Subcutaneous abdominal adipose tissue (tissue), 5 donors: ENCODE data around the gene RGS3.

Experiments
- H3K27ac ChIP-seq: one replicate; pipeline ENCODE4 v1.7.0; 2013; ENCODE audit warnings: low read depth, mild to moderate bottlenecking, inconsistent platforms, low read length, moderate library complexity
- H3K27me3 ChIP-seq, 5 donors: one replicate each; pipeline ENCODE4 v1.7.0; 2013; ENCODE audit warnings: low read length in 5 of 5, inconsistent platforms in 1 of 5; ENCODE audit not compliant: control insufficient read depth in 5 of 5, insufficient read depth in 4 of 5
- H3K36me3 ChIP-seq, 5 donors: one replicate each; pipeline ENCODE4 v1.7.0; 2013; ENCODE audit warnings: low read length in 5 of 5; ENCODE audit not compliant: control insufficient read depth in 5 of 5, insufficient read depth in 5 of 5
- H3K4me1 ChIP-seq, 5 donors: one replicate each; pipeline ENCODE4 v1.7.0; 2013; ENCODE audit warnings: low read length in 5 of 5, mild to moderate bottlenecking in 3 of 5, moderate library complexity in 1 of 5; ENCODE audit not compliant: control insufficient read depth in 5 of 5, insufficient read depth in 5 of 5
- H3K4me3 ChIP-seq, 5 donors: one replicate each; pipeline ENCODE4 v1.7.0; 2013; ENCODE audit warnings: low read length in 5 of 5, low read depth in 1 of 5
- H3K9ac ChIP-seq, 5 donors: one replicate each; pipeline ENCODE4 v1.7.0; 2013; ENCODE audit warnings: low read length in 5 of 5, mild to moderate bottlenecking in 4 of 5, moderate library complexity in 3 of 5
- H3K9me3 ChIP-seq, 5 donors: one replicate each; pipeline ENCODE4 v1.7.0; 2013; ENCODE audit warnings: low read length in 5 of 5; ENCODE audit not compliant: control insufficient read depth in 5 of 5
- donor health status: healthy.
- donor health status: healthy.
- donor health status: healthy.
- donor health status: healthy.
- donor health status: healthy.

RGS3 gene

GRCh38 chr9:113514748-113515147 is 51.2 kb downstream of the RGS3 start:
- H3K36me3 ChIP-seq: peaks cover 0 to 35% (median 17%) of the 10 kb centered on the region in 5 donors
- H3K9me3 ChIP-seq: no peaks in the 10 kb centered on the region
- no peak overlapping the region for H3K9ac ChIP-seq
- peaks cover 1 to 36% (median 10%) of the 10 kb centered on the region in 5 donors for H3K4me1 ChIP-seq
- H3K4me3 ChIP-seq: no peak overlapping the region
- no peak overlapping the region for H3K27ac ChIP-seq
- no peaks in the 10 kb centered on the region for H3K27me3 ChIP-seq

- Histone ChIP-seq H3K4me3 (no peak overlapping the region), H3K27me3 (no peaks in the 10 kb centered on the region), H3K9me3 (no peaks in the 10 kb centered on the region), H3K36me3 (peaks cover 0 to 36% (median 17%) of the 10 kb centered on the region in 5 donors), H3K4me1 (peaks cover 1 to 34% (median 10%) of the 10 kb centered on the region in 5 donors), H3K9ac (no peak overlapping the region), H3K27ac (no peak overlapping the region)
Measured at GRCh38 chr9:113515862-113516261, 52.3 kb downstream of the RGS3 start.

- no peak overlapping the region for H3K9ac ChIP-seq
- no peaks in the 10 kb centered on the region for H3K9me3 ChIP-seq
- H3K27me3 ChIP-seq: no peaks in the 10 kb centered on the region
- H3K4me3 ChIP-seq: no peak overlapping the region
- no peak overlapping the region for H3K27ac ChIP-seq
- H3K36me3 ChIP-seq: peaks cover 0 to 36% (median 17%) of the 10 kb centered on the region in 5 donors
- peaks cover 1 to 39% (median 10%) of the 10 kb centered on the region in 5 donors for H3K4me1 ChIP-seq
Measured at GRCh38 chr9:113516840-113517577, 53.5 kb downstream of the RGS3 start.

DNA sequence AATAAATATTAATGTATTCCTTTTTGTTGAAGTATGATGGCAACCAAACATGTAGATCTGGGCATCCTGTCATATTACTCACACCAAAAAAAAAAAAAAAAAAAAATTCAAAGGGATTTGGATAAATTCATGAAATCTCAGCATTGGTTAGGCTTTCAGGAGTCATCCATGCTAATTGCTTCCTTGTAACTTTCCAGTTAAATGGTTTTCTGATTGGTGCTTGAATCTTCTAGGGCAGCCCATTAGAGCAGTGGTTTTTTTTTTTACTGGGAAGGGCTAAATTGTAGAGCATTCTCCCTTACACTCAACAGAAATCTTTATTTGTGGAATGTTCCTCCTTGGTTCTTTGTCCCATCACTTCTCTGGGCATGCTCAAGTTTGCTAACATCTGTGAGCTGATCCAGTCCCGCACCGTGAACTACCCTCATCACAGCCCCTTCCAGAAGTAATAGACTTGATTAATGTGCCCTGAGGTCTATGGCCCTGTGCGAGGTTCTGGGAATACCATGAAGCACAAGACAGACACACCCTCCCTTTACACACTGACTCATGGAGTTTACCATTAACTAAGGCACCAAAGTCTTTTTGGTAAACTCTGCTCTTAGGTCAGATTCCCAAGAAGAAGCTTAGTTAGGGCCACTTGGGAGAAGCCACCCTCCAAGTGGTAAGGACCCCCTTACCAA is 56.0 kb downstream of the RGS3 start:
- H3K27ac ChIP-seq: peak overlapping the region; percentile 11

DNA sequence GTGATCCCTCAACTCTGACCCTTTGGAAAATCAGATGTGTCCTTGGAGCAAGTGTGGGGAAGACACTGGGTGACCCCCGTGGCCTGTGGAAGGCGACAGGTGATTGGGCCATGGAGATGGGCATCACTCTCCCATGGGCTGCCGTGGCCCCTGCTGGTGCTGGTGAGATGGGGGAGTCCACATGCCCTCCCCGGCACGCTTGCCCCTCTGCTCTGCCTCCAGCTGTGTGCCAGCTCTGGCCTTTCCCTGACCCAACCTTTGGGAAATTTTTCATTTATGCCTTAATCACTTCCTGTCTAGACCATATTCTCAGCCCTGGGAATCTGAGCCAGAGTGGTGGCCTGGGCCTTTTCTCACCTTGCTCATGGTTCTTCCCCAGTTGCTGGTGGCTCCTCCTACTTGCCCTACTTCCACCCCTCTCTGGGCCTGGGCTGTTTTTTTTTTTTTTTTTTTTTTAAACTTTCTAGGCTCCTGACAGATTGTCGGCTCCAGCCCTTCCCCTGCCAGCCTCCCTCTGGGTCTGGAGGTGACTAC is 56.6 kb downstream of the RGS3 start:
- Histone ChIP-seq H3K4me1 (peaks cover 22 to 70% (median 39%) of the 10 kb centered on the region in 5 donors), H3K9ac (no peak overlapping the region), H3K9me3 (no peaks in the 10 kb centered on the region), H3K4me3 (no peak overlapping the region), H3K27ac (peak overlapping the region; percentile 11), H3K36me3 (peaks cover 0 to 29% (median 16%) of the 10 kb centered on the region in 5 donors), H3K27me3 (no peaks in the 10 kb centered on the region)

More for the DNA sequence above, 56.0 kb downstream of the RGS3 start:
- Histone ChIP-seq H3K4me1 (peaks cover 18 to 64% (median 35%) of the 10 kb centered on the region in 5 donors), H3K36me3 (peaks cover 0 to 32% (median 16%) of the 10 kb centered on the region in 5 donors), H3K9ac (no peak overlapping the region), H3K9me3 (no peaks in the 10 kb centered on the region), H3K4me3 (no peak overlapping the region), H3K27me3 (no peaks in the 10 kb centered on the region)

DNA sequence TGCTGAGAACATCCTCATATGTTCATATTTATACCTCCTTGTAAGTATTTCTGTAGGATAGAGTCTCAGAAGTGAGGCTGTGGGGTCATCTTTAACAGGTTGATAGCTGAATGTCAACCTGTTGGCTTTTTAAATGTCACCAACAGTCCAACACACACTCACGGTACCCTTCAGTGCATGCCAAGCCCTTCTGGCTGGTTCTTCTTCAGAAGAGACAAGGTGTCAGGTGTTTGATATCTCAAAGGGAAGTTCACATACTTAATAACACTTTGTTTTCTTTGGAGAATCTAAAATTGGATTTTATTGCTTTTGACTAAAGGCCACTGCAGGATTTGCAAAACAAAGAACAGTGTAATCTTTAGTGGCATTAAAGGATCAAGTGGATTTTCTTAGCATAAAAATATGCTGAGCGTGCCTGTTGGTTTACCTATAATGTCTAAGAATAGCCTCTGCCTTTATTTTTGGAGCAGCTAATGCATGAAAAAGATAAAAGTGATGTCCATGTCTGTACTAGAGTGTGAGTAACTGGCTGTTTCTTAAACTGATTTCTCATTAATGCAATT is 58.2 kb downstream of the RGS3 start:
- H3K27ac ChIP-seq: no peak overlapping the region
- peaks cover 0 to 27% (median 15%) of the 10 kb centered on the region in 5 donors for H3K36me3 ChIP-seq
- H3K27me3 ChIP-seq: no peaks in the 10 kb centered on the region
- H3K9ac ChIP-seq: no peak overlapping the region
- no peak overlapping the region for H3K4me3 ChIP-seq
- H3K4me1 ChIP-seq: peaks cover 25 to 79% (median 43%) of the 10 kb centered on the region in 5 donors
- H3K9me3 ChIP-seq: no peaks in the 10 kb centered on the region

- Histone ChIP-seq H3K9ac (peak overlapping the region in 1 of 5 donors; percentile 44), H3K4me3 (no peak overlapping the region), H3K36me3 (peaks cover 0 to 22% (median 12%) of the 10 kb centered on the region in 5 donors), H3K27ac (no peak overlapping the region), H3K9me3 (no peaks in the 10 kb centered on the region), H3K27me3 (no peaks in the 10 kb centered on the region), H3K4me1 (peaks cover 25 to 81% (median 41%) of the 10 kb centered on the region in 5 donors)
Measured at GRCh38 chr9:113522419-113522818, 58.9 kb downstream of the RGS3 start.

GRCh38 chr9:113522858-113523257 is 59.3 kb downstream of the RGS3 start:
- H3K9ac ChIP-seq: peak overlapping the region in 1 of 5 donors; percentile 45
- H3K9me3 ChIP-seq: no peaks in the 10 kb centered on the region
- H3K4me1 ChIP-seq: peaks cover 25 to 78% (median 41%) of the 10 kb centered on the region in 5 donors
- peaks cover 0 to 25% (median 11%) of the 10 kb centered on the region in 5 donors for H3K36me3 ChIP-seq
- H3K4me3 ChIP-seq: peak overlapping the region in 1 of 5 donors; percentile 22
- H3K27me3 ChIP-seq: no peaks in the 10 kb centered on the region
- H3K27ac ChIP-seq: peak overlapping the region; percentile 60

GRCh38 chr9:113523421-113524141 is 60.1 kb downstream of the RGS3 start:
- peaks cover 0 to 27% (median 12%) of the 10 kb centered on the region in 5 donors for H3K36me3 ChIP-seq
- peaks cover 23 to 76% (median 41%) of the 10 kb centered on the region in 5 donors for H3K4me1 ChIP-seq
- peak overlapping the region in 1 of 5 donors; percentile 45 for H3K9ac ChIP-seq
- H3K4me3 ChIP-seq: peak overlapping the region in 3 of 5 donors; percentile 16 to 22 (median 20)
- H3K27ac ChIP-seq: peak overlapping the region; percentile 60
- no peaks in the 10 kb centered on the region for H3K9me3 ChIP-seq
- H3K27me3 ChIP-seq: no peaks in the 10 kb centered on the region
